Activated CD8-positive, alpha-beta T cell treated with anti-CD3 and anti-CD28 coated beads for 36 hours (primary cell): Measurements from ENCODE around the gene HM13. TPM values are rescaled to one million over a fixed set of nuclear protein-coding genes. Genes with fewer than 3 reads are reported as not detected.
A peak's percentile ranks its signal among the peaks of the same experiment; 100 is the strongest.

ENCODE experiments used
- ATAC-seq: fragments of 200-7000 bp; cut with Tn5 transposase; one replicate; pipeline ENCODE4 v1.10.0; 2021; ENCODE audit warnings: mild to moderate bottlenecking, moderate library complexity
- CTCF ChIA-PET: fragments of 350-600 bp; sonication (Branson Sonifier 250); formaldehyde crosslinking; loops from one replicate; lab custom pipeline; 2021; ENCODE audit warnings: antibody characterized with exemption; lab: Charles Lee
- POLR2A ChIA-PET: fragments of 350-600 bp; sonication (Branson Sonifier 250); formaldehyde crosslinking; loops from one replicate; lab custom pipeline; 2021; ENCODE audit warnings: antibody characterized with exemption; lab: Charles Lee
- DNase-seq: peaks from one replicate; pipeline ENCODE4 v3.0.0-alpha.2; 2020
- H3K27ac Mint-ChIP-seq: one replicate; pipeline ENCODE4 v1.8.0; 2021; ENCODE audit warnings: mild to moderate bottlenecking, mixed read lengths
- H3K27me3 Mint-ChIP-seq: one replicate; pipeline ENCODE4 v1.8.0; 2021; ENCODE audit warnings: mixed read lengths
- H3K36me3 Mint-ChIP-seq: one replicate; pipeline ENCODE4 v1.8.0; 2021; ENCODE audit warnings: low read depth, mixed read lengths
- H3K4me1 Mint-ChIP-seq: one replicate; pipeline ENCODE4 v1.8.0; 2021; ENCODE audit warnings: low read depth, mixed read lengths
- H3K4me3 Mint-ChIP-seq: one replicate; pipeline ENCODE4 v1.8.0; 2021; ENCODE audit warnings: mild to moderate bottlenecking, moderate library complexity, mixed read lengths
- H3K9me3 Mint-ChIP-seq: one replicate; pipeline ENCODE4 v1.8.0; 2021; ENCODE audit warnings: mixed read lengths
- CTCF ChIP-seq: fragments of 200-600 bp; IDR thresholded peaks from one replicate; pipeline ENCODE4 v1.8.0; 2022; ENCODE audit warnings: antibody characterized with exemption, mild to moderate bottlenecking
- intact Hi-C: fragments of 100-400 bp; cut with micrococcal nuclease; formaldehyde crosslinking; loops from one replicate; pipeline ENCODE4 v1.10.0; 2022
- total RNA-seq, 2 experiments: library from RNA; stranded (reverse); gene quantifications; one replicate each; pipeline ENCODE4 v1.2.3, GENCODE V29; 2021

Gene HM13
- total RNA-seq, 2 experiments from 2014 or later: 91.6 to 95.5 TPM

- ATAC-seq (no peak), DNase-seq (no peak)
- Mint-ChIP-seq H3K4me3 (no peak overlapping the region), H3K27me3 (no peaks in the 10 kb centered on the region), H3K27ac (no peak overlapping the region), H3K9me3 (no peaks in the 10 kb centered on the region), H3K4me1 (peaks cover 43% of the 10 kb centered on the region), H3K36me3 (peaks cover 44% of the 10 kb centered on the region)
- ChIA-PET POLR2A (interaction anchor here (1.5 kb wide), 1 partner anchor 14 kb away, joined by 3 read pairs; no protein-coding TSS in a partner anchor), CTCF (interaction anchor here (2.9 to 30.6 kb wide), 2 partner anchors 9 to 41 kb away, joined by 33 to 1008 read pairs; partner anchors contain the start of gene ID1)
- intact Hi-C loops: no loop called here
- TF ChIP-seq CTCF: no peak
Measured at GRCh38 chr20:31564284-31564683, 50.0 kb downstream of the HM13 start.

- DNase-seq (no peak), ATAC-seq (no peak)
- no peak for TF ChIP-seq CTCF
- Mint-ChIP-seq H3K27ac (peak overlapping the region; percentile 8), H3K9me3 (no peaks in the 10 kb centered on the region), H3K27me3 (no peaks in the 10 kb centered on the region), H3K4me3 (no peak overlapping the region), H3K4me1 (peaks cover 37% of the 10 kb centered on the region), H3K36me3 (peaks cover 37% of the 10 kb centered on the region)
- ChIA-PET POLR2A (interaction anchor here (0.7 to 6.0 kb wide), 4 partner anchors 40 to 159 kb away, joined by 3 to 38 read pairs (median 4); partner anchors contain the start of gene ID1), CTCF (interaction anchor here (1.3 to 30.6 kb wide), 4 partner anchors 13 to 157 kb away, joined by 4 to 1008 read pairs (median 32); partner anchors contain the start of genes BCL2L1 and ID1)
- intact Hi-C loops: no loop called here
Measured at GRCh38 chr20:31565699-31566318, 51.6 kb downstream of the HM13 start.

GRCh38 chr20:31566319-31566657 is 52.0 kb downstream of the HM13 start:
- Mint-ChIP-seq H3K4me3 (no peak overlapping the region), H3K27me3 (no peaks in the 10 kb centered on the region), H3K27ac (no peak overlapping the region), H3K9me3 (no peaks in the 10 kb centered on the region), H3K36me3 (peaks cover 33% of the 10 kb centered on the region), H3K4me1 (peaks cover 37% of the 10 kb centered on the region)
- ChIA-PET CTCF (interaction anchor here (1.3 to 30.6 kb wide), 4 partner anchors 13 to 157 kb away, joined by 4 to 1008 read pairs (median 32); partner anchors contain the start of genes BCL2L1 and ID1), POLR2A (interaction anchor here (1.1 to 6.0 kb wide), 3 partner anchors 39 to 158 kb away, joined by 3 to 38 read pairs (median 4); partner anchors contain the start of gene ID1)
- no peak for TF ChIP-seq CTCF
- no peak for ATAC-seq
- no peak for DNase-seq
- intact Hi-C loops: no loop called here

- CTCF ChIA-PET: interaction anchor here (0.9 to 30.6 kb wide), 9 partner anchors 8 to 156 kb away, joined by 3 to 1008 read pairs (median 4); partner anchors contain the start of genes BCL2L1 and ID1
- TF ChIP-seq CTCF: no peak
- ATAC-seq: peak; percentile 38
- Mint-ChIP-seq H3K4me3 (no peak overlapping the region), H3K27me3 (no peaks in the 10 kb centered on the region), H3K4me1 (peaks cover 37% of the 10 kb centered on the region), H3K36me3 (peaks cover 28% of the 10 kb centered on the region), H3K9me3 (no peaks in the 10 kb centered on the region), H3K27ac (peak overlapping the region; percentile 28)
- intact Hi-C loops: no loop called here
- DNase-seq: peak; percentile 53
- POLR2A ChIA-PET: interaction anchor here (0.6 to 6.0 kb wide), 4 partner anchors 19 to 157 kb away, joined by 3 to 38 read pairs (median 4); partner anchors contain the start of gene ID1
Measured at GRCh38 chr20:31566658-31567379, 52.6 kb downstream of the HM13 start.
